ENCODE measurements around the gene HEATR1. TPM values are rescaled to one million over a fixed set of nuclear protein-coding genes. Genes with fewer than 3 reads are reported as not detected.

The HEATR1 gene
- total RNA-seq, 1 donor from 2014 or later: 54.9 TPM

GRCh38 chr1:236627727-236628408, 23.6 kb upstream of the HEATR1 start:
- H3K9ac ChIP-seq: no peak overlapping the region
- H3F3A ChIP-seq (ENCODE audit: low read depth): no peaks in the 10 kb centered on the region
- H2AFZ ChIP-seq (replicated peaks): no peak overlapping the region
- Mint-ChIP-seq H3K4me1 (no peaks in the 10 kb centered on the region), H3K27ac (no peak overlapping the region), H3K36me3 (no peaks in the 10 kb centered on the region), H3K9me3 (no peaks in the 10 kb centered on the region), H3K4me3 (no peak overlapping the region), H3K27me3 (ENCODE audit: insufficient read depth, low read depth) (no peaks in the 10 kb centered on the region)
- H3K27ac ChIP-seq: no peak overlapping the region
- no peak overlapping the region for H3K4me3 ChIP-seq
- no peaks in the 10 kb centered on the region for H4K20me1 ChIP-seq (ENCODE audit: low read depth)
- H3K9me3 ChIP-seq (ENCODE audit: low read depth): peaks cover under 1% of the 10 kb centered on the region
- H3K27me3 ChIP-seq: no peaks in the 10 kb centered on the region
- no peak overlapping the region for H3K4me2 ChIP-seq
- DNase-seq (ENCODE audit: low spot score): no peak
- no peaks in the 10 kb centered on the region for H3K36me3 ChIP-seq
- H3K79me2 ChIP-seq (ENCODE audit: low read depth): no peaks in the 10 kb centered on the region
- no peaks in the 10 kb centered on the region for H3K4me1 ChIP-seq
- TF ChIP-seq EZH2phosphoT487 (IDR thresholded peaks at IDR 0.05): no peak
- TF ChIP-seq, protein P1, sequence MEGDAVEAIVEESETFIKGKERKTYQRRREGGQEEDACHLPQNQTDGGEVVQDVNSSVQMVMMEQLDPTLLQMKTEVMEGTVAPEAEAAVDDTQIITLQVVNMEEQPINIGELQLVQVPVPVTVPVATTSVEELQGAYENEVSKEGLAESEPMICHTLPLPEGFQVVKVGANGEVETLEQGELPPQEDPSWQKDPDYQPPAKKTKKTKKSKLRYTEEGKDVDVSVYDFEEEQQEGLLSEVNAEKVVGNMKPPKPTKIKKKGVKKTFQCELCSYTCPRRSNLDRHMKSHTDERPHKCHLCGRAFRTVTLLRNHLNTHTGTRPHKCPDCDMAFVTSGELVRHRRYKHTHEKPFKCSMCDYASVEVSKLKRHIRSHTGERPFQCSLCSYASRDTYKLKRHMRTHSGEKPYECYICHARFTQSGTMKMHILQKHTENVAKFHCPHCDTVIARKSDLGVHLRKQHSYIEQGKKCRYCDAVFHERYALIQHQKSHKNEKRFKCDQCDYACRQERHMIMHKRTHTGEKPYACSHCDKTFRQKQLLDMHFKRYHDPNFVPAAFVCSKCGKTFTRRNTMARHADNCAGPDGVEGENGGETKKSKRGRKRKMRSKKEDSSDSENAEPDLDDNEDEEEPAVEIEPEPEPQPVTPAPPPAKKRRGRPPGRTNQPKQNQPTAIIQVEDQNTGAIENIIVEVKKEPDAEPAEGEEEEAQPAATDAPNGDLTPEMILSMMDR (IDR thresholded peaks at IDR 0.05): no peak
- TF ChIP-seq EZH2 (IDR thresholded peaks at IDR 0.05): no peak

DNA sequence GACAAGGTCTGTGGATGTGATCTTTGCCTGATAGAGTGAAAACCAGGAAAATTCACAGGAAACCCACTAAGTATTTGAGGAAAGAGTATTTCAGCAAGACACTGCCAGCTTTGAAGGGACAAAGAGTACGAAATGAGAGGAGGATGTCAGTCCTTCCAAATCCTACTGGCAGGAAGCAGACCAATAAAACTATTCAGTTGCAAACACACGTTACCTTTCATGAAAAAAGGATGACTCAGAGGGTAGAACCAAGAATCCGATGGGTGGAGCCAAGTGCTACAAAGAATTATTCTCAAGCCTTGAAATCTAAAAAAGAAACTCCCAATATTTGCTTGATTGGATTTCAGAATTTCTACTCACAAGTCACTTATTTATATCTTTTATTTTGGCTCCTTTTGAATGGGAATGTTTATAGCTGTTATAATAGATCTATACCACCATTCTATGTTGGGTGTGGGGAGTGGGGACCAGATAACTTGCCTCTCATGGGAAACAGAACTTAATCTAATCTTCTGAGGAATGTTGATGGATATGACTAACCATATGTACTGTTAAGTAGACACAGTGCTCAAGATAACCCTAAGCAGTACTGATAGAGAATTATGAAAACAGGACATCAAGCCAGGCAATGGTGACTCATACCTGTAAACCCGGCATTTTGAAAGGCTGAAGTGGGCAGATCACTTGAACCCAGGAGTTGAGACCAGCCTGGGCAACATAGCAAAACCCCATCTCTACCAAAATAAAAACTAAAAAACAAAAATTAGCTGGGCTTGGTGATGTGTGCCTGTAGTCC, 19.3 kb upstream of the HEATR1 start:
- H3F3A ChIP-seq (ENCODE audit: low read depth): no peaks in the 10 kb centered on the region
- Mint-ChIP-seq H3K9me3 (peaks cover 5% of the 10 kb centered on the region), H3K4me3 (no peak overlapping the region), H3K27me3 (ENCODE audit: insufficient read depth, low read depth) (no peaks in the 10 kb centered on the region), H3K4me1 (no peaks in the 10 kb centered on the region), H3K36me3 (no peaks in the 10 kb centered on the region), H3K27ac (no peak overlapping the region)
- H4K20me1 ChIP-seq (ENCODE audit: low read depth): no peaks in the 10 kb centered on the region
- DNase-seq (ENCODE audit: low spot score): no peak
- H3K4me3 ChIP-seq: no peak overlapping the region
- H3K79me2 ChIP-seq (ENCODE audit: low read depth): no peaks in the 10 kb centered on the region
- H3K4me2 ChIP-seq: no peak overlapping the region
- H3K27ac ChIP-seq: no peak overlapping the region
- TF ChIP-seq, protein P1 (IDR thresholded peaks at IDR 0.05): no peak
- no peak for TF ChIP-seq EZH2phosphoT487 (IDR thresholded peaks at IDR 0.05)
- TF ChIP-seq EZH2 (IDR thresholded peaks at IDR 0.05): no peak
- H3K36me3 ChIP-seq: no peaks in the 10 kb centered on the region
- H2AFZ ChIP-seq (replicated peaks): no peak overlapping the region
- H3K9me3 ChIP-seq (ENCODE audit: low read depth): peaks cover 7% of the 10 kb centered on the region
- no peaks in the 10 kb centered on the region for H3K27me3 ChIP-seq
- H3K4me1 ChIP-seq: no peaks in the 10 kb centered on the region
- no peak overlapping the region for H3K9ac ChIP-seq

- Histone ChIP-seq H3K9me3 (ENCODE audit: low read depth) (peaks cover 7% of the 10 kb centered on the region), H3K79me2 (ENCODE audit: low read depth) (no peaks in the 10 kb centered on the region), H3K27ac (no peak overlapping the region), H3K27me3 (no peaks in the 10 kb centered on the region), H3K4me1 (no peaks in the 10 kb centered on the region), H3F3A (ENCODE audit: low read depth) (no peaks in the 10 kb centered on the region), H3K4me2 (no peak overlapping the region), H4K20me1 (ENCODE audit: low read depth) (no peaks in the 10 kb centered on the region), H3K4me3 (no peak overlapping the region), H2AFZ (replicated peaks) (no peak overlapping the region), H3K36me3 (no peaks in the 10 kb centered on the region), H3K9ac (no peak overlapping the region)
- H3K27me3 Mint-ChIP-seq (ENCODE audit: insufficient read depth, low read depth): no peaks in the 10 kb centered on the region
- peaks cover 5% of the 10 kb centered on the region for H3K9me3 Mint-ChIP-seq
- DNase-seq (ENCODE audit: low spot score): no peak
- H3K36me3 Mint-ChIP-seq: no peaks in the 10 kb centered on the region
- no peak overlapping the region for H3K4me3 Mint-ChIP-seq
- H3K27ac Mint-ChIP-seq: no peak overlapping the region
- no peak for TF ChIP-seq EZH2 (IDR thresholded peaks at IDR 0.05)
- TF ChIP-seq EZH2phosphoT487 (IDR thresholded peaks at IDR 0.05): no peak
- TF ChIP-seq, protein P1 (IDR thresholded peaks at IDR 0.05): no peak
- no peaks in the 10 kb centered on the region for H3K4me1 Mint-ChIP-seq
These were observed 18.1 kb upstream of the HEATR1 start for GRCh38 chr1:236622407-236622806.

Measured in neural progenitor cell (in vitro differentiated cells).